Body of pancreas (tissue), 4 donors: ENCODE measurements around the gene FBXL4. TPM values are rescaled to one million over a fixed set of nuclear protein-coding genes. Genes with fewer than 3 reads are reported as not detected.

Source experiments
- ATAC-seq: fragments of 150-250 bp; one replicate; pipeline ENCODE4 v1.9.1; 2016
- DNase-seq, 4 donors: peaks; one replicate each; pipeline ENCODE4 v3.0.0-alpha.2; 2019
- H3K27ac ChIP-seq, 4 donors: fragments of 200-600 bp; sonication (generic); 1 replicate in 3 of 4; 2 replicates in 1 of 4; pipeline versions ENCODE4 v1.5.1 to v1.6.1; 2016 to 2019; ENCODE audit warnings: mild to moderate bottlenecking in 1 of 4, mixed read lengths in 1 of 4, moderate library complexity in 1 of 4
- H3K27me3 ChIP-seq, 2 donors: fragments of 200-600 bp; sonication (generic); one replicate each; pipeline ENCODE4 v1.6.0; 2016; ENCODE audit warnings: mild to moderate bottlenecking in 1 of 2
- H3K36me3 ChIP-seq, 2 donors: fragments of 200-600 bp; sonication (generic); replicated peaks in 1 of 2; 2 replicates each; pipeline ENCODE4 v1.5.1; 2016; ENCODE audit warnings: low read depth in 2 of 2; ENCODE audit not compliant: insufficient read depth in 1 of 2
- H3K4me1 ChIP-seq: fragments of 200-600 bp; sonication (generic); one replicate; pipeline ENCODE4 v1.6.0; 2016
- H3K4me3 ChIP-seq, 2 donors: fragments of 200-600 bp; sonication (generic); 1 replicate in 1 of 2; 2 replicates in 1 of 2; pipeline ENCODE4 v1.5.1; 2016 to 2019
- H3K9me3 ChIP-seq, 3 donors: fragments of 200-600 bp; sonication (generic); 1 replicate in 2 of 3; 2 replicates in 1 of 3; pipeline ENCODE4 v1.5.1; 2016
- POLR2A ChIP-seq, 3 donors: fragments of 450-650 bp; IDR thresholded peaks; one replicate each; pipeline ENCODE4 v1.6.1; 2016; ENCODE audit warnings: antibody characterized with exemption in 3 of 3, mild to moderate bottlenecking in 2 of 3
- whole genome bisulfite sequencing, 2 donors: methylation state at CpG; one replicate each; pipeline ENCODE4 v1.1.5; 2017; 5-methylcytosine and 5-hydroxymethylcytosine counted together
- intact Hi-C: fragments of 100-400 bp; cut with DNase I; formaldehyde crosslinking; loops from one replicate; pipeline ENCODE4 v1.15.1; 2023
- total RNA-seq, 2 donors: library from RNA; depleted of rRNA; stranded (reverse); fragments of >200 nt; gene quantifications; one replicate each; pipeline ENCODE4 v1.1.0, GENCODE V29; 2016
- TF ChIP-seq, protein P1 (sequence below), 7 experiments: fragments of 450-650 bp in 4 of 7; fragments of 200-600 bp in 3 of 7; sonication (generic) in 3 of 7; IDR thresholded peaks; one replicate each; pipeline ENCODE4 v1.5.1; 2016 to 2019; ENCODE audit warnings: antibody characterized with exemption in 7 of 7

FBXL4 gene
- total RNA-seq, 2 donors from 2014 or later = 9.9 to 22.8 TPM

GRCh38 chr6:98832284-98833056 lies 115.3 kb downstream of the FBXL4 start:
- ATAC-seq (no peak), DNase-seq (no peak)
- TF ChIP-seq, protein P1, sequence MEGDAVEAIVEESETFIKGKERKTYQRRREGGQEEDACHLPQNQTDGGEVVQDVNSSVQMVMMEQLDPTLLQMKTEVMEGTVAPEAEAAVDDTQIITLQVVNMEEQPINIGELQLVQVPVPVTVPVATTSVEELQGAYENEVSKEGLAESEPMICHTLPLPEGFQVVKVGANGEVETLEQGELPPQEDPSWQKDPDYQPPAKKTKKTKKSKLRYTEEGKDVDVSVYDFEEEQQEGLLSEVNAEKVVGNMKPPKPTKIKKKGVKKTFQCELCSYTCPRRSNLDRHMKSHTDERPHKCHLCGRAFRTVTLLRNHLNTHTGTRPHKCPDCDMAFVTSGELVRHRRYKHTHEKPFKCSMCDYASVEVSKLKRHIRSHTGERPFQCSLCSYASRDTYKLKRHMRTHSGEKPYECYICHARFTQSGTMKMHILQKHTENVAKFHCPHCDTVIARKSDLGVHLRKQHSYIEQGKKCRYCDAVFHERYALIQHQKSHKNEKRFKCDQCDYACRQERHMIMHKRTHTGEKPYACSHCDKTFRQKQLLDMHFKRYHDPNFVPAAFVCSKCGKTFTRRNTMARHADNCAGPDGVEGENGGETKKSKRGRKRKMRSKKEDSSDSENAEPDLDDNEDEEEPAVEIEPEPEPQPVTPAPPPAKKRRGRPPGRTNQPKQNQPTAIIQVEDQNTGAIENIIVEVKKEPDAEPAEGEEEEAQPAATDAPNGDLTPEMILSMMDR (IDR thresholded peaks at IDR 0.05) = no peak
- no peak for TF ChIP-seq POLR2A (IDR thresholded peaks at IDR 0.05)
- Histone ChIP-seq H3K4me3 (no peak overlapping the region), H3K9me3 (no peaks in the 10 kb centered on the region), H3K4me1 (peaks cover 50% of the 10 kb centered on the region), H3K27ac (no peak overlapping the region), H3K27me3 (peaks cover 0 to 58% of the 10 kb centered on the region in 2 donors), H3K36me3 (no peaks in the 10 kb centered on the region)
- 3 to 5% methylated on average over 33 to 59 of the region's 59 CpGs for WGBS, 2 donors
- intact Hi-C loops = no loop called here

- ATAC-seq (no peak), DNase-seq (no peak)
- H3K4me1 ChIP-seq = peaks cover 50% of the 10 kb centered on the region
- intact Hi-C loops = no loop called here
- H3K27me3 ChIP-seq = peaks cover 0 to 59% of the 10 kb centered on the region in 2 donors
- H3K27ac ChIP-seq = no peak overlapping the region
- H3K4me3 ChIP-seq = no peak overlapping the region
- H3K36me3 ChIP-seq = no peaks in the 10 kb centered on the region
- no peaks in the 10 kb centered on the region for H3K9me3 ChIP-seq
- WGBS, 2 donors = 3 to 5% methylated on average over 11 of the region's 11 CpGs
- TF ChIP-seq POLR2A (IDR thresholded peaks at IDR 0.05) = no peak
- TF ChIP-seq, protein P1 (IDR thresholded peaks at IDR 0.05) = no peak
These were observed 115.8 kb downstream of the FBXL4 start for GRCh38 chr6:98831959-98832283.

DNA sequence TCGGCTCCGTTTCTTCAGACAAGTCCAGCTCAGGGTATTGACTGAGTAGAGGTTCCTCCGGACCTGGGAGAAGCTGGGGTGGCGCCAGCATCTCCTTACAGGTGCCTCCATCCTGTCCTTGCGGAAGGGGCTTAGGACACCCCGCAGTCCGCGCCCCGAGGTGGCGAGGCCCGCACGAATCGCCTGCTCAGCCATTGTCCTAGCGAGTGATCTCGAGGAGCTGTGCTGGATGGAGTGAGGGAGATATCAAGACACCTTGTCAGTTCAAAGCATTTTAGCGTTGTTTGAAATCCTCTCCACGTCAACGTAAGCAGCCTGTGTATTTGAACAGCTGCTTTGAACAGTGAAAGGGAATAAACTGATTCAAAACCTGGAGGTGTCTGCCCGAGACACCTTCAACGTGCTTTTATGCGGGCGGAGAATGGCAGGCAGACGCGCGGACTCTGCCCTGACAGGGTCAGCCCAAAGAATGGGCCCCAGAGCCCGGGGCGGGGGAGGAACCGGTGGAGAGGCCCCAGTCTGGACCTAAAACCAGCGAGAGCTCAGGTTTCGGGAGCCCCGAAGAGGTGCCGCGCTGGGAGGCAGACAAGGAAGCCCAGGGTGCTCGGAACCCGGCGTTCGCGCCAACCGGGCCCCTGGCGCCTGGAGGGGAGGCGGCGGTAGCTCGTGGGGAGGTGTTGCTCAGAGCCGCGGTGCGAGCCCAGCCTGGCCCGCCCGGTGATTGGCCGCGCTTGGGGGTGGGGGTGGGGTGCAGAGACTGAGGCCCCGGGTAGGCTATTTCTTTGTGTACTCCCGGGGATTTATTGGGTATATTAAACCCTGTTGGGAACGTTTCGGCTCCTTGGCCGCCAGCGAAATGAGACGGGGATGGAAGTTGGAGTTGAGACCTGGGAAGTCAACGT lies 116.4 kb downstream of the FBXL4 start:
- peaks cover 0 to 59% of the 10 kb centered on the region in 2 donors for H3K27me3 ChIP-seq
- H3K4me3 ChIP-seq = no peak overlapping the region
- 5 to 7% methylated on average over 33 to 58 of the region's 58 CpGs for WGBS, 2 donors
- H3K27ac ChIP-seq = no peak overlapping the region
- intact Hi-C loops = no loop called here
- no peak for TF ChIP-seq POLR2A (IDR thresholded peaks at IDR 0.05)
- TF ChIP-seq, protein P1 (IDR thresholded peaks at IDR 0.05) = no peak
- no peaks in the 10 kb centered on the region for H3K9me3 ChIP-seq
- DNase-seq (no peak), ATAC-seq (no peak)
- H3K4me1 ChIP-seq = peaks cover 50% of the 10 kb centered on the region
- H3K36me3 ChIP-seq = no peaks in the 10 kb centered on the region

GRCh38 chr6:98830146-98830545 lies 117.6 kb downstream of the FBXL4 start:
- ATAC-seq (no peak), DNase-seq (no peak)
- Histone ChIP-seq H3K4me1 (peaks cover 41% of the 10 kb centered on the region), H3K36me3 (no peaks in the 10 kb centered on the region), H3K27me3 (peaks cover 0 to 58% of the 10 kb centered on the region in 2 donors), H3K27ac (no peak overlapping the region), H3K9me3 (no peaks in the 10 kb centered on the region), H3K4me3 (no peak overlapping the region)
- no peak for TF ChIP-seq POLR2A (IDR thresholded peaks at IDR 0.05)
- TF ChIP-seq, protein P1 (IDR thresholded peaks at IDR 0.05) = no peak
- WGBS, 2 donors = 5 to 16% methylated on average over 2 of the region's 2 CpGs
- intact Hi-C loops = no loop called here
